ENCODE data around the gene EYA3.

GRCh38 chr1:27967106-27967883, 121.1 kb downstream of the EYA3 start:
- TF ChIP-seq EZH2 (IDR thresholded peaks at IDR 0.05; ENCODE audit: borderline replicate concordance, low read depth, low read length, severe bottlenecking): no peak
- TF ChIP-seq, protein P1, sequence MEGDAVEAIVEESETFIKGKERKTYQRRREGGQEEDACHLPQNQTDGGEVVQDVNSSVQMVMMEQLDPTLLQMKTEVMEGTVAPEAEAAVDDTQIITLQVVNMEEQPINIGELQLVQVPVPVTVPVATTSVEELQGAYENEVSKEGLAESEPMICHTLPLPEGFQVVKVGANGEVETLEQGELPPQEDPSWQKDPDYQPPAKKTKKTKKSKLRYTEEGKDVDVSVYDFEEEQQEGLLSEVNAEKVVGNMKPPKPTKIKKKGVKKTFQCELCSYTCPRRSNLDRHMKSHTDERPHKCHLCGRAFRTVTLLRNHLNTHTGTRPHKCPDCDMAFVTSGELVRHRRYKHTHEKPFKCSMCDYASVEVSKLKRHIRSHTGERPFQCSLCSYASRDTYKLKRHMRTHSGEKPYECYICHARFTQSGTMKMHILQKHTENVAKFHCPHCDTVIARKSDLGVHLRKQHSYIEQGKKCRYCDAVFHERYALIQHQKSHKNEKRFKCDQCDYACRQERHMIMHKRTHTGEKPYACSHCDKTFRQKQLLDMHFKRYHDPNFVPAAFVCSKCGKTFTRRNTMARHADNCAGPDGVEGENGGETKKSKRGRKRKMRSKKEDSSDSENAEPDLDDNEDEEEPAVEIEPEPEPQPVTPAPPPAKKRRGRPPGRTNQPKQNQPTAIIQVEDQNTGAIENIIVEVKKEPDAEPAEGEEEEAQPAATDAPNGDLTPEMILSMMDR (IDR thresholded peaks at IDR 0.05; ENCODE audit: borderline replicate concordance, extremely low read depth, low read length, poor library complexity, severe bottlenecking): no peak

Measured in DND-41 (cell line).